Hematopoietic multipotent progenitor cell treated with erythropoietin and hydrocortisone succinate and interleukin-3 and kit ligand, for 17 days (in vitro differentiated cells): ENCODE data around the gene TGFBR3L.
"Not testable (repeated sequence)": the region's sequence is repeated elsewhere in the genome, so short reads cannot be mapped to it uniquely, and the experiment has no call there.

Experiments
- DNase-seq: peaks from one replicate; pipeline ENCODE4 v3.0.0-alpha.2; 2015; ENCODE audit warnings: low spot score

The TGFBR3L gene

GRCh38 chr19:7928334-7928706 is 13.7 kb downstream of the TGFBR3L start:
- no peak for DNase-seq

DNA sequence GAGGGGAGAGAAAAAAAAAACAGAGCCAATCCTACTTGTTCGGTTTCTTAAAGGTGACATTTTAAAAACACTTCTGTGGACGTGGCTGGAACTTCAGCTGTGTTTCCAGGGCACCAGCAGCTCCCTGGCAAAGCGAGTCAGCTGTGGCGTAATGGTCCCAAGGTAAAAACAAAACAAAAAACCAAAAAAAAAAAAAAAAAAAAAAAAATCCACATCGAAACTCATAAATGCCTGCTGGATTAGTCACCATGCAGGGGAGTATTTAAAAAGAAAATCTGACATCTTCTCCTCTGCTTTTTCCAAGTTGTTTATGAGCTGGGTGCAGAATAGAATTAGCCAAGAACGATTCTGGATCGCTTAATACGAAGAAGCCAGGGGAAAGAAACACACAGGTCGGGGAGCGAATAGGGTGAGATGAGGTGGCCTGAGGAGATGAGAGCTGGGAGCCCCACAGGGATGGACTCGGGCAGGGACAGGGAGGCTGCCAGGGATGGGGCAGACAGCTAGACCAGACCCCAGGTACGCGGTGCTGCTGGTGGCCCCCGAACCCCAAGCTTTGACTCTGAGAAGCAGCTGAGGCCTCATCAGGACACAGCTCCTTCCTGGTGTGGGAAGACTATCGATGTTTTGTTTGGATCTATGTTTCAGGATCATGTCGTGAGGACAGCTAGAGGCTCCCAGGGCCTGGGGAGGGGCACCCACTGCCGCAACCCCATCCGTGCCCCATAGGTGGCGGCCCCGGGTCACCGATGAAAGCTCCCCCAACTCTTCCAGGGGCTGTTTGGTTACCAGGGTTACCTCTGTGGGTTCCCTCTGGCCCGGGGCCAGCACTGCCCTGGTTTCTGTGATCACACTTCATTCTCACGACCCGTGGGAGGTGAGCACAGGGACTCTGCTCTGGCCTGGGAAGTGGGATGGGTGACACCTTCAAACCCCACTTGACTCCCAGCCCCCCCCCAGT is 14.4 kb downstream of the TGFBR3L start:
- peak; percentile 33 for DNase-seq

DNA sequence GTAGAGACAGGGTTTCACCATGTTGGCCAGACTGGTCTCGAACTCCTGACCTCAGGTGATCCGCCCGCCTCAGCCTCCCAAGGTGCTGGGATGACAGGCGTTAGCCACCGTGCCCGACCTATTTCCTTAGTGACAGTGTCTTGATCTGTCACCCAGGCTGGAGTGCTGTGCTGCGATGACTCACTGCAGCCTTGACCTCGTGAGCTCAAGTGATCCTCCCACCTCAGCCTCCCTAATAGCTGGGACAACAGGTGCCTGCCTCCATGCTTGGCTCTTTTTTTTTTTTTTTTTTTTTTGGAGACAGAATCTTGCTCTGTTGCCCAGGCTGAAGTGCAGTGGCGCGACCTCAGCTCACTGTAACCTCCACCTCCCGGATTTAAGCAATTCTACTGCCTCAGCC is 15.4 kb downstream of the TGFBR3L start:
- DNase-seq = not testable (repeated sequence)

GRCh38 chr19:7930765-7931164 is 16.1 kb downstream of the TGFBR3L start:
- no peak for DNase-seq

- DNase-seq = no peak
Measured at GRCh38 chr19:7931221-7932061, 16.8 kb downstream of the TGFBR3L start.

DNA sequence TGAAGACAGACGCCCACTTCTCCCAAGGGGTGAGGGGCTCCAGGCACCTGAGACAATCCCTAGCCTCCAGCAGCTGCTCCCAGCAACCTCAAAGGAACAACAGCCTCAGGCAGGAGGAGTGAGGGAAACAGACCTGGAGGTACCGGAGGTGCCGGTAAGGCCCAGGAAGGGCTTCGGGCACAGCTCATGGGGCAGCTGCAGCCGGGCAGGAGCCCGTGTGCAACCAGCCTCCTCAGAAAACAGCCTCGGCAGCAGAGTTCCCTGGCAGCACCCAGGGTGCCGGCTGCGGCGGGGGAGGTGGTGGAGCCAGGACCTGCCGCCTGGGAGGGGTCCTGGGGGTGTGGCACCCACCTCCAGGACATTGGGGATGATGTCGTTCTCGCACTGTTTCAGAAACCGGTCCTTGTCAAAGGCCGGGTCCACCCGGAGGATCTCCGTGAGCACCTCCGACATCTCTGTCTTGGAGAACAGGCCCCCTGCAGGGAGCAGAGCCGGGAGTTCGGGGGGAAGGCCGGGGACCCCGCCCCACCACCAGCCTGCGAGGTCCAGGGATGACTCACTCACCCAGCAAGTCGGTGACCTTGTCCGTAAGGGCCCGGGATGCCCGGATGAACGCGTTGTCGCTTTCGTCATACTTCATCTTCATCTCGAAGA is 17.8 kb downstream of the TGFBR3L start:
- no peak for DNase-seq

- DNase-seq = no peak
Measured at GRCh38 chr19:7932930-7933300, 18.3 kb downstream of the TGFBR3L start.

- DNase-seq = no peak
Measured at GRCh38 chr19:7933411-7933810, 18.8 kb downstream of the TGFBR3L start.

GRCh38 chr19:7933828-7934725 is 19.4 kb downstream of the TGFBR3L start:
- DNase-seq = no peak

- no peak for DNase-seq
Measured at GRCh38 chr19:7934766-7935165, 20.1 kb downstream of the TGFBR3L start.

DNA sequence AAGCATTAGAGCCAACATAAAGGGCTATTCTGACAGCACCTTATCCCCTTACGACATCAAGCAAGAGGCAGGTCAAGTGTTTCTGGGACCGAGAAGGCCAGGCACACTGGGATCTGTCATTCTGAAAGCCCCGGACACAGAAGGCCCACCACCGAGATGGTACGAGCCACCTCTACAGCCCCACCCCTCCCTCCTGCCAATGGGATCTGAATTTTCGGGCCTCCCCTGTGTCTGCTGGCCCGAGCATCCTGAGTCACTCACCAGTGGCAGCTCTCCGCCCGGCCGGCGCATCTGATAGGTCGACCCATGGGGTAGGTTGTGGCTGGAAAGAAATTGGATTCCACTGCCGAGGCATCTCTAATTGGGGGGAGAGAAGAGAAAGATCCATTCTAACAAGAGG is 26.2 kb downstream of the TGFBR3L start:
- DNase-seq = no peak

GRCh38 chr19:7941895-7942596 is 27.4 kb downstream of the TGFBR3L start:
- no peak for DNase-seq

DNA sequence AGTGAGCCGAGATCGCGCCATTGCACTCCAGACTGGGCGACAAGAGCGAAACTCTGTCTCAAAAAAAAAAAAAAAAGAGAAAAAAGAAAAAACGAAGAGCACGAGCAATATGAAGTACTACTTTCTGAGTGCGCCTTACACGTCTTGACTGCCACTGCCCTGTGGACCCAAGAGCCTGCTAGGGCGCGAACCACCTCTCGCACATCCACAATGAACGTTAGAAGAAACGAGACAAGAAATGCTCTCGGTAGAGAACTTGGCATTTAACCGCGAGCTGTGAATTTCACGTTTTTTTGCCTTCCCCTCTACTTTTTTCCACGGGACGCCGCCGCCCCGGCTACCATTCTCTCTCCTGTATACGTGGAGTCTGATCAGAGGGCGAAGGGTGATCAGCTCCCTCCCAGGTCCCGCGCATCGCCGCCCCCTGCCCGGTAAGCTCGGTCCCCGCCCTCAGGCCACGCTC is 28.4 kb downstream of the TGFBR3L start:
- DNase-seq = no peak

GRCh38 chr19:7943444-7944176 is 29.0 kb downstream of the TGFBR3L start, which contains the start of gene TIMM44:
TIMM44 (minus strand) TSS chr19:7943666; CDS start chr19:7943651, 15 bp downstream.
- DNase-seq = peak; percentile 99

DNA sequence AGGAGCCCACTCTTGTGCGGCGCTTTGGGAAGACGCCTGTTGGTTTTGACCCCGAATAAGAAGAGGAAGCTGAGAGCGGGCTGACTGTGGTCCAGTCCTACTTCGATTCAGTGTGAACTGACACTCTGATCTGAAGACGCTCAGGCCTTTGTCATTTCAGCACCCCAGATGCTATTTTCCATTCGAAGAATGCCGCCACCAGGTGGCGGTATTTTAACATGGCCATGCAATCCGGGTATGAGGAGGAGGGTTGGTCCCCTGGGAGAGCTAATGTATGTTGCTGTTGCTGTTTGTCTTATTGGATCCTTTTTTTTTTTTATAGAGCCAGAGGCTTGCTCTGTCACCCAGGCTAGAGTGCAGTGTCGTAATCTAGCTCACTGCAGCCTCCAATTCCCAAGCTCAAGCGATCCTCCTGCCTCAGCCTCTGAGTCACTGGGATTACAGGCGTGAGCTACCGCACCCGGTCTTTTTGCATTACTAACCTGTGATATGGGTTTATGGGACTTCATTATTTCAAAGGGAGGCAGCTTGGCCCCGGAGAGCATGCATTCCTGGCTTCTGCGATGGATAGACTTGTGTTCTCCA is 29.6 kb downstream of the TGFBR3L start:
- peak; percentile 93 for DNase-seq

GRCh38 chr19:7947939-7948338 is 33.3 kb downstream of the TGFBR3L start:
- DNase-seq = no peak

DNA sequence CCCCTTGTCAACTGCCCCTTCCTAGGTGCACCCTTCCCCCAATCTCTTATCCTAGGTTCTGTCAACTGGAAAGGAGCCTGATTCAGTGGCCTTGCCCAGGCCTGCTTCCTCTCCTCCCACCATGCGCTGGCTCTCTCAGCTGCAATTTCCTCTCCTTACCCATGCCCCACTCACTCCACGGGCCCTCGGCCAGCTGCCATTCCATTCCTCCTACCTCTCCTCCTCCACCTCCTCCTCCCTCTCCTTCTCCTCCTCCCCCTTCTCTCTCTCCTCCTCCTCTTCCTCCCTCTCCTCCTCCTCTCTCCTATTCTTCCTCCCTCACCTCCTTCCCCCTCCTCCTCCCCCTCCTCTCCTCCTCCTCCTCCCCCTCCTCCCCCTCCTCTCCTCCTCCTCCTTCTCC is 38.4 kb downstream of the TGFBR3L start:
- no peak for DNase-seq

GRCh38 chr19:7953576-7953975 is 38.9 kb downstream of the TGFBR3L start:
- DNase-seq = no peak

DNA sequence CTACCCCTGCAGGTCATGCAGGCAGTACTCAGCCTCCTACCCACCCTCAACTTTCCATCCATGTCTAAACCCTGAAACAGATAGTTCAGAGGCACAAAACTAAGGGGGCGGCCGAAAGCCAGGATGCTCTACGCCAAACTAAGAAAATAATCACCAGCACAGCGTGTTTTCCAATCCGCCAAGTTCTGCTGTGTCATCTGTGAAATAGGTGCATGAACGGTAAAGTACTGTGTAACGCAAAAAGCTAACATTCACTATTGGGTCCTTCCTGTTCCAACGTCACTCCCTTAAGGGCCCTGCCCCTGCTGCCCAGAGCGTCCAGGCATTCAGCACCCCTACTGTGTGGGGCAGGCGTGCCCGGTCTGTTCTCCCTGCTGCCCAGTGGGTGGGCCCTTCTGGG is 41.1 kb downstream of the TGFBR3L start:
- no peak for DNase-seq

DNA sequence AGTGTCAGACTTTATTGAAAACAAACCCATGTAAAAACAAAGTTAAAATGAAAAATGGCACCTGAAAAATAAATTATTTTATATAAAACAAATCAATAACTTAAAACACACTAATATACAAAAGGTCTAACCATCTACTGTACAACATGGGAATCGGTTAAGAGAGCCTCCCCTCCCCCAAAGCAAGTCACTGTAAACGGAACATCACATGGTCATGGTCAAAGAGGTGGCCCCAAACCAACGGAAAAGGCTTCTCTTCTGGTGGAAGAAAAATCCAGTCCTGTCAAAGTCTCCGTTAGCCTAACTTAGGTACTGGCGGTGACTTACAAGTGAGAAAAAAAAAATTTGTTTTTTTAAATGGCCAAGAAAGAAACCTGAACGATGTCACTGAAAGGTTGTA is 44.6 kb downstream of the TGFBR3L start:
- no peak for DNase-seq
